Measurements from ENCODE around the gene TCTN1.

- TF ChIP-seq EZH2 (optimal IDR thresholded peaks at IDR 0.05; ENCODE audit: low read depth, low read length) (no peak), CTCF (IDR thresholded peaks at IDR 0.05; ENCODE audit: low read length) (no peak)
Measured at GRCh38 chr12:110583137-110584059, 30.5 kb upstream of the TCTN1 start, which contains the start of gene PPTC7.

All from MM.1S (cell line).